Measurements from ENCODE around the gene APLP1.
"Not testable (repeated sequence)": the region's sequence is repeated elsewhere in the genome, so short reads cannot be mapped to it uniquely, and the experiment has no call there.

APLP1 gene

GRCh38 chr19:35910355-35910754 is 42.0 kb downstream of the APLP1 start:
- peak overlapping the region; percentile 97 for H3K27ac Mint-ChIP-seq
- not testable (repeated sequence) for H3K27me3 Mint-ChIP-seq; H3K4me3 Mint-ChIP-seq; H3K9me3 Mint-ChIP-seq; H3K36me3 Mint-ChIP-seq; ATAC-seq (replicated peaks); DNase-seq
- H3K4me1 Mint-ChIP-seq, result peaks cover 43 to 75% of the 10 kb centered on the region in 2 donors

DNA sequence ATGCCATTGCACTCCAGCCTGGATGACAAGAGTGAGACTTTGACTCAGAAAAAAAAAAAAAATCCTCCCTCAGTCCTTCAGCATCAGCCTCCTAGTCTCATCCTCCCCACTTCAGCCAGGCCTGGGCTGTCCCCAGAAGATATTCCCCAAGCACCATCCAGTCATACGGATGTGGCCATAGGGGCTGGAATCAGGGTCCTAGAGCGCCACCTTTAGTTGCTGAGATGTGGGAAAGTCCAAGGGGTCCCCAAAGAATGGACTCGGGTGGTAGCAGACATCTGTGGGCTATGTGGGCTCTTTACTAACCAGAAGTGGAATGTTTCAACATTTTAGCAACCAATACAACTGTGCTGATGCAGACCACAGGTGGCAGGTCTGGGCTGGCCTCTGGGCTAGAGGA is 42.8 kb downstream of the APLP1 start:
- H3K36me3 Mint-ChIP-seq, result no peaks in the 10 kb centered on the region
- H3K27ac Mint-ChIP-seq, result peak overlapping the region; percentile 84
- DNase-seq (no peak), ATAC-seq (replicated peaks) (no peak)
- H3K4me3 Mint-ChIP-seq, result peak overlapping the region; percentile 64 to 71
- no peaks in the 10 kb centered on the region for H3K27me3 Mint-ChIP-seq
- H3K9me3 Mint-ChIP-seq, result no peaks in the 10 kb centered on the region
- peaks cover 43 to 81% of the 10 kb centered on the region in 2 donors for H3K4me1 Mint-ChIP-seq

DNA sequence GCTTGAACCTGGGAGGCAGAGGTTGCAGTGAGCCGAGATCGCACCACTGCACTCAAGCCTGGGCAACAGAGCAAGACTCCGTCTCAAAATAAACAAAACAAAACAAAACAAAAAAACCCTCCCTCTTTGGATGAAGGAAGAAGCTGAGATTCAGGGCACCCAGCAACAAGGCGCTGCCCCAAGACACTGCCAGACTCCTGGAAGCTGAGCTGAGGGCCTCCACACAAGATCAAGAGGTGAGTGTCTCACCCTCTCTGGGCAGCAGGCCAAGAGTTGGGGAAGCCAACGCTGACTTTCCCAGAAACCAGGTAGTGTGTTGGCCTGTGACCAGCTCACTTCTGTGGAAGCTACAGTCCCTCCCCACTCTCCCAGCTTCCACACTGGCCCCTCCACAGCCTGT is 43.4 kb downstream of the APLP1 start:
- Mint-ChIP-seq H3K27ac (peak overlapping the region; percentile 84), H3K4me1 (peaks cover 43 to 87% of the 10 kb centered on the region in 2 donors), H3K4me3 (peak overlapping the region; percentile 64 to 71), H3K27me3 (no peaks in the 10 kb centered on the region), H3K36me3 (no peaks in the 10 kb centered on the region), H3K9me3 (no peaks in the 10 kb centered on the region)
- ATAC-seq (replicated peaks) (peak; percentile 7 to 8), DNase-seq (peak; percentile 54)

DNA sequence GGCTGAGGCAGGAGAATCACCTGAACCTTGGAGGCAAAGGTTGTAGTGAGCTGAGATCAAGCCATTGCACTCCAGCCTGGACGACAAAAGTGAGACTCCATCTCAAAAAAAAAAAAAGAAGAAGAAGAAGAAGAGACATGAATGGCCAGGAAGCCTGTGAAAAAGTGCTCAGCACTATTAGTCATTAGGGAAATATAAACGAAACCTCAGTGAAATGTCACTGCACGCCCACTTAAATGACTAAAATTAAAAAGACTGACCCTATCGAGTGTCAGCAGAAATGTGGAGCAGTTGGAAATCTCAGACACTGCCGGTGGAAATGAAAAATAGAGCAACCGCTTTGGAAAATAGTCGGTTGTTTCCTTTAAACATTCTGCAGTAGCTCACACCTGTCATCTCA is 45.2 kb downstream of the APLP1 start:
- Mint-ChIP-seq H3K27me3 (no peaks in the 10 kb centered on the region), H3K4me1 (peaks cover 32 to 83% of the 10 kb centered on the region in 2 donors), H3K4me3 (peak overlapping the region; percentile 57 to 59), H3K36me3 (no peaks in the 10 kb centered on the region), H3K9me3 (no peaks in the 10 kb centered on the region), H3K27ac (peak overlapping the region; percentile 94)
- peak; percentile 47 for DNase-seq
- peak; percentile 36 to 40 for ATAC-seq (replicated peaks)

DNA sequence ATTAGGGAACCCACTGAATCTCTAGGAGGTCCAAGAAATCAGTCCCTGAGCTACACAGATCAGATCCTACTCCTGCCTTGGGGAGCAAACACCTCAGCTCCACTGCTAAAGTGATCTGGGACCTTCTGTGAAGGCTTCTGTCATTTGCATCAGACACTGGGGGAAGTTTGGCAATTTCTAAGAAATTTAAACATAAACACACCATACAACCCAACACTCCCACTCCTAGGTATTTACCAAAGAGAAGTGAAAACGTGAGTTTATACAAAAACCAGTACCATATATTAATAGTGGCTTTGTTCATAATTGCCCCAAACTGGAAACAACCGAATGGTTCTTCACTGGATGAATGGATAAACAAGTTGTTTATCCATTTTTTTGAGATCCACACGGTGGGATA is 47.1 kb downstream of the APLP1 start:
- Mint-ChIP-seq H3K27me3 (no peaks in the 10 kb centered on the region), H3K9me3 (no peaks in the 10 kb centered on the region), H3K4me3 (peak overlapping the region; percentile 32 to 71), H3K36me3 (no peaks in the 10 kb centered on the region), H3K27ac (peak overlapping the region; percentile 86), H3K4me1 (peaks cover 21 to 73% of the 10 kb centered on the region in 2 donors)
- ATAC-seq (replicated peaks), result peak; percentile 80 to 87
- DNase-seq, result peak; percentile 47

GRCh38 chr19:35919306-35919705 is 50.9 kb downstream of the APLP1 start:
- ATAC-seq (replicated peaks), result no peak
- peaks cover 4 to 43% of the 10 kb centered on the region in 2 donors for H3K4me1 Mint-ChIP-seq
- H3K4me3 Mint-ChIP-seq, result no peak overlapping the region
- DNase-seq, result no peak
- H3K9me3 Mint-ChIP-seq, result no peaks in the 10 kb centered on the region
- H3K27me3 Mint-ChIP-seq, result no peaks in the 10 kb centered on the region
- no peak overlapping the region for H3K27ac Mint-ChIP-seq
- H3K36me3 Mint-ChIP-seq, result no peaks in the 10 kb centered on the region

DNA sequence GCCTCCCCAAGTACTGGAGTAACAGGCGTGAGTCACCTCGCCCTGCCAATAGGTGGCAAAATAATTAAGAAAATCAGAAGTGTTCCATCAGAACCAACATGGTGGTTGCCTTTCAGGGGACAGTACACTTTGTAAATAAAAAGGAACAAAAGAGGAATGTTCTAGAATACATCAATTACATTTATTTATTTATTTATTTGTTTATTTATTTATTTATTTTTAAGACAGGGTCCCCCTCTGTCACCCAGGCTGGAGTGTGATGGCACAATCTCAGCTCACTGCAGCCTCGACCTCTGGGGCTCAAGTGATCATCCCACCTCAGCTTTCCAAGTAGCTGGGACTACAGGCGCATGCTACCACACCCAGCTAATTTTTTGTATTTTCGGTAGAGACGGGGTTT is 52.6 kb downstream of the APLP1 start:
- Mint-ChIP-seq H3K4me3 (no peak overlapping the region), H3K27me3 (no peaks in the 10 kb centered on the region)

GRCh38 chr19:35925501-35925900 is 57.1 kb downstream of the APLP1 start:
- peaks cover 21 to 34% of the 10 kb centered on the region in 2 donors for H3K4me1 Mint-ChIP-seq
- DNase-seq, result no peak
- peaks cover 12 to 18% of the 10 kb centered on the region in 2 donors for H3K9me3 Mint-ChIP-seq
- H3K36me3 Mint-ChIP-seq, result peaks cover 17 to 19% of the 10 kb centered on the region in 2 donors
- H3K27ac Mint-ChIP-seq, result no peak overlapping the region
- no peak for ATAC-seq (replicated peaks)
- H3K4me3 Mint-ChIP-seq, result no peak overlapping the region
- no peaks in the 10 kb centered on the region for H3K27me3 Mint-ChIP-seq

More for the DNA sequence above, 52.6 kb downstream of the APLP1 start:
- Mint-ChIP-seq H3K9me3 (peaks cover 9 to 11% of the 10 kb centered on the region in 2 donors), H3K27ac (no peak overlapping the region), H3K4me1 (peaks cover 1 to 28% of the 10 kb centered on the region in 2 donors), H3K36me3 (peaks cover 11% of the 10 kb centered on the region in 2 donors)
- no peak for DNase-seq
- no peak for ATAC-seq (replicated peaks)

DNA sequence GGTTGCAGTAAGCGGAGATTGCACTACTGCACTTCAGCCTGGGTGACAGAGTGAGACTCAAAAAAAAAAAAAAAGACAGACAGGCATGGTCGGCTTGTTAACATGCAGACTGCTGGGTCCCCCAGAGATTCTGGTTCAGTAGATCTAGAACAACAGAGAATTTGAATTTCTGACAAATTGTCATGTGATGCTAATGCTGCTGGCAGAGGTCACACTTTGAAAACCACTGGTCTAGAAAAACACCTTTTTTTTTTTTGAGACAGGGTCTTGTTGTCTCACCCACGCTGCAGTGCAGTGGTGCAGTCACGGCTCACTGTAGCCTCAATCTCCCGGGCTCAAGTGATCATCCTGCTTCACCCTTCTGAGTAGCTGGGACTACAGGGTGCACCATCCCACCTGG is 60.1 kb downstream of the APLP1 start:
- ATAC-seq (replicated peaks) (peak; percentile 50 to 66), DNase-seq (peak; percentile 61)
- Mint-ChIP-seq H3K27ac (peak overlapping the region; percentile 92), H3K27me3 (no peaks in the 10 kb centered on the region), H3K4me3 (peak overlapping the region in 1 of 2 donors; percentile 46), H3K36me3 (peaks cover 17 to 19% of the 10 kb centered on the region in 2 donors), H3K4me1 (peaks cover 30 to 50% of the 10 kb centered on the region in 2 donors), H3K9me3 (peaks cover 12 to 18% of the 10 kb centered on the region in 2 donors)
